HG02981 (cell line): ENCODE data around the gene CFAP299.
A peak's percentile ranks its signal among the peaks of the same experiment; 100 is the strongest.
"Not testable (repeated sequence)": the region's sequence is repeated elsewhere in the genome, so short reads cannot be mapped to it uniquely, and the experiment has no call there.

Source experiments
- ATAC-seq: cut with Tn5 transposase; IDR thresholded peaks from one replicate; pipeline ENCODE4 v1.9.1; 2021; ENCODE audit warnings: mild to moderate bottlenecking, moderate library complexity; ENCODE audit not compliant: unreplicated experiment

The CFAP299 gene

DNA sequence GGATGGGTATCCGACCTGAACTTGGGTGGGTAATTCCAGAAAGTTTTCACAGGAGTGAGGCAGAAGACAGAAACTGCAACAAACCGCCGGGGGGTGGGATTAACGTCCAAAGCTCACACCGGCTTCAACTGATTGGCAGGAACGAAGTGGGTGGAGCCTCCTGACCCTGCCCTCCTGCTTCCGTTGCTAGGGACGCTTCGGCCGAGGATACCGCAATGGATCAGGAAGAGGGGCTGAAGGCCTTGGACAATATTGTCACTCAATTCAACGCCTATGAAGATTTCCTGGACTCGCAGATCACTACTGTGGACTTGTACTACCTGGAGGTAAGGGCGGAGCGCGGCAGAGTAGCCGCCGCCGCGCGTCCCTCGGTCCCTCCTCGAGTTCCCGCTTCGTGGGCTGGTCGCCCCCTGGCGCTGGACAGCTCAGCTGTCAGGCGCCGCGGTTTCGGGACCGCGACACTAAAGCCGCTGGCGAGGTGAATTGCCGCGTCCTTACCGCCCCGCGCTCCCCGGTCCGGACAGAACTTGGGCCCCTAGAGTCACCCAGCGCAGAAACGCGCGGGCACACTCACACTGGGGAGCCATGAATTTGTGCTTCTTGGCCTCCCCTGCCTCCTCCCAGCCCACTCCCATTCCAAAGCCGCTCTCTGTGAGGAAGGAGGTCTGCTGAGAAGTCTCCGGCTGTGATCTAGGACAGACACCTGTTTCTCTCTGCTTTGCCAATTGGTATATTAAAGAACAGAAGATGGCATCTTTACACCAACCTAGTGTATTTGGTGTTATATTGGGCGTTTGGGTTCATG is at the start of gene CFAP299:
Gene CFAP299 (plus strand): TSS at position 177 of the 805 bp plus-strand sequence.
- ATAC-seq, result peak; percentile 97

DNA sequence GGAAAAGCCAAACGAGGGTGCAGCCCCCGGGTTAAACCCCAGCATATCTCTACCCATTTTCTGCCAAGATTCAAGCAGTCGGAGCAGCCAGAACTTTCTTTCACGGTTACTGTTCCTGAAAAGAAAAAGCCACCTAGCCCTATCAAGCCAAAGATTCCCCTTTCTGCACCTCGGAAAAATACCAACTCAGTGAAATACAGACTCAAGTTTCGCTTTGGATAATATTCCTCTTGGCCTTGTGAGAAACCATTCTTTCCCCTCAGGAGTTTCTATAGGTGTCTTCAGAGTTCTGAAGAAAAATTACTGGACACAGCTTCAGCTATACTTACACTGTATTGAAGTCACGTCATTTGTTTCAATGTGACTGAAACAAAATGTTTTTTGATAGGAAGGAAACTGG is 49.1 kb upstream of the CFAP299 start:
- no peak for ATAC-seq

DNA sequence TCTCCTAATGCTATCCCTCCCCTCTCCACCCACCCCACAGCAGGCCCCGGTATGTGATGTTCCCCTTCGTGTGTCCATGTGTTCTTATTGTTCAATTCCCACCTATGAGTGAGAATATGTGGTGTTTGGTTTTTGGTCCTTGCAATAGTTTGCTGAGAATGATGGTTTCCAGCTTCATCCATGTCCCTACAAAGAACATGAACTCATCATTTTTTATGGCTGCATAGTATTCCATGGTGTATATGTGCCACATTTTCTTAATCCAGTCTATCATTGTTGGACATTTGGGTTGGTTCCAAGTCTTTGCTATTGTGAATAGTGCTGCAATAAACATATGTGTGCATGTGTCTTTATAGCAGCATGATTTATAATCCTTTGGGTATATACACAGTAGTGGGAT is 44.9 kb upstream of the CFAP299 start:
- ATAC-seq, result not testable (repeated sequence)

DNA sequence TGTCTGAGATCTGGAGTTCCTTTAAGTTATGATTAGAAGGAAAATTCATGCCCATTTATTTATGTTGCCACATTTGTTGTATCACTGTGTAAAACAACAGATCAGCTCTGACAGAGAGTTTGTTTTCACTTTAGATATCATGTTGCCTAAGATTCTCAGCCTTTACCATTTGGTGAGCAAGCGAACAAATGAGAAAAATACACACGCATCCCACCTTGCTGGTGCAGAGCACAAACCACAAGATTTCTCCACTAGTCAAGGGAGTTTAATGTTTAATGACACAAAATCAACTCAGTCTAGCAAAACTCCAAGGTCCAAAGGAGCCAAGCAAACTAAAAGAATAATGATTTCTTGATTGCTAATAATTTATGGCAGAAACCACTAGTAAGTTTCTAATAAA is 41.3 kb upstream of the CFAP299 start:
- no peak for ATAC-seq

DNA sequence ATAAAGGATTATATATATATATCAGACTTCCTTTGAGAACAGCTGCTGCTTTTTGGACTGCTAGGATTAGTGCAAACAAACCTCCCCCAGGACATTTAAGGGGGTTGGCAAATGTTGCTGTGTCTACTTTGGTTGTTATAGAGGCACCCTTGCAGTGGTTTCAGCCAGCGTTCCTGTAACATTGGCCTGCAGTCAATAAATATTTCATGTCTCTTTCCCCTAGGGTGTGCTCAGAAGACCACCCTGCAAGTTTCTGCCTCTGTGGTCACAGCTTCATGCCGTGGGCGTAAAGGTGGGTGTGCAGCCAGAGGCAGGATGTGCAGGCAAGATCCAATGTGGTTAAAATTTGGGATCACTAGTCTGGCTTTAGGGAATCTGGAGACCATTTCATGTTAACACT is 40.2 kb upstream of the CFAP299 start:
- no peak for ATAC-seq

DNA sequence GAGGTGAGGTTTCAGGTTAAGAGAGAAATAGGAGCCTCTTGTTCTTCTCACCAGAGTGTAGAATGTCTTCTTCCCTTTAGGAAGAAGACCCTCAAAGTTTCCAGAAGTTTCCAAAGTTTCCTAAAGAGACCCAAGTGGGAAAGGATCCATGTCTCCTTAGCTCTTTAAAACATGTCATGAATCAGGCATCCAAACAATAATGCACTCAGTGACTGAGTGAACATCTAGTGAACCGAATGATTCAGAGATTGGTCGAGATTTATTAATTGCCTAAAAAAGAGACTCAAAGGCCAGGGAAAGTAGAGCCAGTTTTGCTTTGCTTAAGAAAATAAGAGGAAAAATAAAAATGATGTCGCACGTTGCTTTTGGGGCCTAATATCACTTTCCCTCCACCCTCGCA is 39.7 kb upstream of the CFAP299 start:
- ATAC-seq, result no peak

DNA sequence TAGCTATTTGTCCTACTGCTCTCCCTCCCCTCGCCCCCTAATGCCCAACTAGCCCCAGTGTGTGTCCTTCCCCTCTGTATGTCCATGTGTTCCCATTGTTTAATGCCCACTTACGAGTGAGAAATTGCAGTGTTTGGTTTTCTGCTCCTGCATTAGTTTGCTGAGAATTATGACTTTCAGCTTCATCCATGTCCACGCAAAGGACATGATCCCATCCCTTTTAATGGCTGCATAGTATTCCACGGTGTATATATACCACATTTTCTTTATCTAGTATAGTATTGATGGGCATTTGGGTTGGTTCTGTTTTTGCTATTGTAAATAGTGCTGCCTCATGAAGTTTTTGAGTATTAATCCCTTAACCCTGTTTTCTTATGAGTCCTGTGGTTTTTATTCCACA is 33.6 kb upstream of the CFAP299 start:
- no peak for ATAC-seq

DNA sequence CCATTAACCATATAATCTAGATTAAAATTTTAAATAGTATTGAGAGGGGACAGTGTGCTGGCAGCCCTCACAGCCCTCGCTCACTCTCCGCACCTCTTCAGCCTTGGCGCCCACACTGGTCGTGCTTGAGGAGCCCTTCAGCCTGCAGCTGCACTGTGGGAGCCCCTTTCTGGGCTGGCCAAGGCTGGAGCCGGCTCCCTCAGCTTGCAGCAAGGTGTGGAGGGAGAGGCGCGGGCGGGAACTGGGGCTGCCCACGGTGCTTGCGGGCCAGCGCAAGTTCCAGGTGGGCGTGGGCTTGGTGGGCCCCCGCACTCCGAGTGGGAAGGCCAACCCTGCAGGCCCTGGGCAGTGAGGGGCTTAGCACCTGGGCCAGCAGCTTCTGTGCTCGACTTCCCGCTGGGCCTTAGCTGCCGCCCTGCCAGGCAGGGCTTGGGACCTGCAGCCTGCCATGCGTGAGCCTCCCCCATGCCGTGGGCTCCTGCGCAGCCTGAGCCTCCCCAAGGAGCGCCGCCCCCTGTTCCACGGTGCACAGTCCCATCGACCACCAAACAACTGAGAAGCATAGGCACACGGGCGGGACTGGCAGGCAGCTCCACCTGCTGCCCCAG is 32.8 kb upstream of the CFAP299 start:
- no peak for ATAC-seq

DNA sequence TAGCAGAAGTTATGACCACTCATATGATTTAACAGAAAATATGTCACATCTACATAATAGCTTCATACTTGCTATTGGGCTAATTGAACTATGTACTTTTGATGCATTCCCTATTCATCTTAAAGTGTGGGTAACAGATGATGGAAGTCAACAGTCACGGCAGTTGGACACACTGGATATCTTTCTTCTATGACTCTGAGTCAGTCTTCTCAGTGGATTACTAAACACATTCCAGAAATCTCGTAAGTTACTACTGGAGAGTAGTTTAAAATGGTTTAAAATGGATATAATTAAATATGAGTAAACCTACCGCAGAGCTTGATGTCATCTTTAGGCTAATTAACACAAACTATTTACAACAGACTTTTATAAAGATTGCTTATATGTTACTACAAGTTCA is 30.1 kb upstream of the CFAP299 start:
- ATAC-seq, result no peak

DNA sequence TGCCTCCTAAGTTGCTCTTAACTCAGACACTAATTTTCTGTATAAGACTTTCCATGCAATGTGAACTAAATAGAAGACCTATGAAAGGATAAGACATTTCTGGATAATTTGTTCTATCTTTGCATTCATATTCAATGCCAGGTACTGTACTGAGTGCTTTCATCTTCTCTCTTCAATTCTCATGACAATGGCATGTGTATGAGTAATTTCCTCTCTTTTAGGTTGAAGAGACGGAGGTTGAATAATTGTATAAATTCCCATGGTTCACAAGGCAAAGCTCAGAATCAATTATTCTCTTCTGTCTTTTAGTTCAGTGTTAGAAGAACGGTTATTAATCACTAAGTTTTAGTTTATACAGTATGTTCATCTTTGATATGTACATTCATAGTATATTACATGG is 29.3 kb upstream of the CFAP299 start:
- ATAC-seq, result no peak

DNA sequence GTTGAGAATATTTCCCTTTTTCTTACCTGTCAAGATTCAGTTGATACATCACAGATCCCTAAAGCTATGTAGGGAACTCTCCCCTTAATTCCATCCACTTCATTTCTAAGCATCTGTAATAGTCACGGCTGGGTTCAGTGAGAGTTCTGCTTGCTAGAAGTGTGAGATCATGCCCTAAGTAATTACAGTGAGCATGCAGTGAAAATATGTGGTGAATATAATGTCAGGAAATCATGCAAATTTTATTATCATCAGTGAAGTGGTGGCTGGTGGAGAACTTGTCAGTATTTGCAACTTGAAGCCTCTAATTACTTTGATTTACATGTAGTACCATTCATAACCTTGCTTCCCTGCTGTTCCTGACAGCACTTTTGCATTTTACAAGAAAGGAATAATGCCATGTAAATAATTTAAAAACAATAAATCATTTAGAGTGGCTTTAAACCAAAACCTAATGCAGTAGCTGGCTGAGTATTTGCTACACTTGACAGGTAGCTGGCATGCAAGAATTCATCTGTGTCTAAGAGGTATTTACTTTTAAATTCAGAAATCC is 28.3 kb upstream of the CFAP299 start:
- no peak for ATAC-seq

DNA sequence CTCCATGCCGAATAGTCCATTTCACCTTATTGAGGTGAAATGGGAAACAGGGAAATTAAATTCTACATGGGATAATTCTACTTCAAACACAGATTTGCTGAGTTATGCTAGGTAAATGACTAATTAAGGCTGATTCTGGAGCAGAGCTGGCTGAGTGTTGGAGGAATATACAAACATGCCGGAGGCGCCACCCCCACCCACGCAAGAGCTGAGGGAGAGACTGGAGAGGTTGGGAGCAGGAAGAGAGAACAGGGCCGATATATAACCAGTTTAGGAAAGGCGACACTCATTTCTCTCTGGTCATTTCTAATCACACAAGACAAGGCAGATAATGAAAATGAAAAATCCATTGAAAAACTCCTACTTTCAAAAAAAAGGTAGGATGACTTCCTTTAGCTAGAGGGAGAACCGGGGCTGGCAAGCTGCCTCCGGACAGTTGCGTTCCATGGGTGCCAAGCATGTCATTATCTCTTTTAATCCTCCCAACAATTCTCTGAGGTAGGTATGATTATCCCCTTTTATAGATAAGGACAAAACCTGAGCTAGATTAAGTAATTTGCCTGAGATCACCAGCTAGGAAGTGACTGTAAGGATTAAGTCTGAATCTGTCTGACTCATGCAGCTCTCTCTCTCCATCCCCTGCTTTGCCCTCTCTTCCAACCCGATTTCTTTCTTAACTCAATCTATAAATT is 27.6 kb upstream of the CFAP299 start:
- ATAC-seq, result no peak

DNA sequence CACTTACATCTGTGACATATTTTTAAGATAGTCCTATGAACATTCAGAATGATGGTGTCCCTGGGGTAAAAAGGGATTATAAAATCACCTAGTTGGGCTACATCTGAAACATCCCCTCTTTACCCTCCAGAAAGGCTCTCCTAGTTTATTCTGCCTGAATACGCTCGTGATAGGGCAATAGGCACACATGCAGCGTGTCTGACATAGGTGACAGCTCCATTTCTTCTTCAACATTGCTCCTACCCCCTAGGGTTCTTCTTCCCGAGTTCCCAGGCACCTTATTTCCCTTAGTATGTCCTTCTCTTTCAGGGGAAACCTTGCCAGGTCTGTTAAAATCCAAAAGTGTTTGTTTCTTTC is 27.1 kb upstream of the CFAP299 start:
- ATAC-seq, result no peak

DNA sequence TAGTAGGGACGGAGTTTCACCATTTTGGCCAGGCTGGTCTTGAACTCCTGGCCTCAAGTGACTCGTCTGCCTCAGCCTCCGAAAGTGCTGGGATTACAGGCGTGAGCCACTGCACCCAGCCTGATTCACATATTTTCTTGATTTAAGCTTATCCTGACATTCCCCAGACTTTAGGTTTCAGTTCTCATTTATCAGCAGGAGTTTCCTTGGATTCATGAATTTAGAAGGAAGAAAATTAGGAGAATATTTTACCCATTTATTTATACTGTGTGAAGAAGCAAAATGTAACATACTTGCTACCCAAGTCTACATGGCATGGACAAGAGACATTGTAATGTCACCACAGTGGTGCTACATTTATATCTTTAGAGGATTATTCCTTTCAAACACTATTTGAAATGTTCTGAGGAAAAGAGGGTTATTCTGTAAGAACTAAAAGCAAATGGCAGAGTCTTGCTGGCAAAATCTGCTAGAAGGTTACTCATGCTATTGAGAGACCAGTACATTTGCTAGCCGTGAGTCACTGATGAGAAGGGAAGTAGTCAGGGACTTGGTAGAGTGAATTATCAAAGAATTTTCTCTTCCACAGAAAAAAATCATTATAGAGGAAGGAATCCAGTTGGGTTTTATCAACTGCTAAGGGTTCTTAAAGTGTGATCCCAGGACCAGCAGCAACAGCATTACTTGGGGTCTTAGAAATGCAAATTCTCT is 26.1 kb upstream of the CFAP299 start:
- no peak for ATAC-seq

DNA sequence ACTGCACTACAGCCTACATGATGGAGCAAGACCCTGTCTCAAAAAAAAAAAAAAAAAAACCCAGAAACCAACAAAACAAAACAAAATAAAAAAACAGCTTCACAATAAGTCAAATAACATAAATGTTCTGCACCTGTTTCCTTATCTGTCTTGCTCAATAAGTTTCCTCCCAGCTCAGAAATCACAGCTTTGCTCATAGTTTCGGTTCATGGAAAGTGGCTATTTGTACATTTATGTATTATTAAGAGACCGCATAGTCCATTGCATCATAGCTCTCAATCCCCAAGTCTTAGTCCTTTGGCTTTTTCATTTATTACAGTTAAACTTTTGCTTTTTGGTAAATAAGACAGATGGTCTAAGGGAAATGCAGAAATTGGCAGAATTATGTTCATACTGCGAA is 24.4 kb upstream of the CFAP299 start:
- ATAC-seq, result no peak

DNA sequence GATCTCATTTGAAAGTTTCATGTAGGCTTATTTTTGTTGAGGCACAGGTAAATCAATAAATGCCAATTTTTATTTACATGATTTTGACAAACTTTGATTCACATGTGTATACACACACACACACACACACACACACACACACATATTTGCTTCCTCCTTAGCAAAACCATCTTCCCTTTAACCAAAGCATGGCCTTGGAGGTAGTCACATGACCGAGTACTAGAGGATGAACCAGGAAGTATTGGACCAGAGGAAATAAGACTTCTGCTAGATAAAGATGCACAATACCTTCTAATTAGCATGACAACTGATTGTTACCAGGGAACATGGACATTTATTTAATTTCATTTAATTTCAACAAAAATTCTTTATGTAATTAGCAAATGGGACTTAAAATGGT is 23.4 kb upstream of the CFAP299 start:
- ATAC-seq, result no peak

DNA sequence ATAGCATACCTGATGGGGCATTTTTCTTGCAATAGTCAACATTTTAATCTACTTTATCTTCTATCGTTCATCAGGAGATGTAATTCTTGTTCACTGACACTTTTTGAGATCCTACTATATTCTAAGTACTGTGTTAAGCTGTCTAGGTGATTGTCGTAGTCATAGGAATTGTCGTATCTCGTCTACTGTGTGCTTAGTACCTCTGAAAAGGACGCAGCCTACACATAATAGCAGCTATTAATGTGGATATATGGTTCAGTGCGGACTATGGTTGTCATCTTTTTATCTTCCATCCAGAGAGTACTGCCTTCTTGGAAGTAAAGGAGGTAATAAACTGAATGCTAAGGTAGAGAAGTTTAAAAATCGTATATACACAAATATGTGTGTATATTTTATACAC is 21.9 kb upstream of the CFAP299 start:
- no peak for ATAC-seq

DNA sequence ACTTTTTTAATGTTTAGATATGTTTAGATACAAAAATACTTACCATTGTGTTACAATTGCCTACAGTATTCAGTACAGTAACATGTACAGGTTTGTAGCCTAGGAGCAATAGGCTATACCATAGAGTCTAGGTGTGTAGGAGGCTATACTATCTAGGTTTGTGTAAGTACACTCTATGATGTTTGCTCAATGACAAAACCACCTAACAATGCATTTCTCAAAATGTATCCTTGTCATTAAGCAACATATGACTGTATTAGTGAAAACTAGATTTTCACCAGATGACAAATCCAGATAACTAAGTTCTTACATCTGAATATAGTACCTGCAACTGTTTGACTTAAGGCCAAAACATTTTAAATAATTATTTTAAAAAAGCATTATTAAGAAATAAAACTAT is 19.7 kb upstream of the CFAP299 start:
- not testable (repeated sequence) for ATAC-seq

DNA sequence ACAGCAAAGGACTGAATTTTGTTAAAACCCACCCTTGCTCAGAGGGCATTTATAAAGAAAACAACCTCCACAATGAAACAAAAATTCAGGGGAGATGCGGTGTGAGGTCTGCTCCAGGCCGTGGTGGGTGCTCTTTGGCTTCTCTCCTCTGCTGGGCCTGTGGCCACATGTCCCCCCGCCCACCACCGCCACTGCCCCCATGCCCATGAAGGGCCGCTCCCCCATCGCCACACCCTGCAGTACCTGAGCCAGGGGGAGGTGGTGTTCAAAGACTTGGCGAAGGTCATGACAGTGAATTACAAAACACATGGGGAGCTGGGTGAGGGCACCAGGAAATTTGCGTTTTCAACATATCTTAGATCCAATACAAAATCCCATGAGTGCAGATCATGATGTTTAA is 14.2 kb upstream of the CFAP299 start:
- no peak for ATAC-seq

DNA sequence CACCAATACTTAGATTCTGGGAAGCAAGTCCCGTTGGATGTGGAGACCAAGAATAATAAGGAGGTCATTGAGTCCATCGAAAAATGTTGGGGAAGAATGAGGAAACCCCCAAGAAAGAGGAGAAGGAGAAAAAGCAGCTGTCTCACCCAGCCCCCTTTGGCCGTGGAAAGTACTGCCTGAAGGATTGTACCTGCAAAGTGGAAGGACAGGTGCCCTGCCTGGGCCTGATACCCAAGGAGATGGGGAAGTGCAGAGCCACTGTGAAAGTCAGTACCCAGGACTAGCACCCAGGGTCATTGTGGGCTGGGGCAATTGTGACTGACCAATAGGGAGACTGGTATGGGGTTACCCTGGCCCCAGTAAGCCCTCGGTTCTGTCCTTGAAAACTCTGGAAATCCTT is 13.8 kb upstream of the CFAP299 start:
- no peak for ATAC-seq

DNA sequence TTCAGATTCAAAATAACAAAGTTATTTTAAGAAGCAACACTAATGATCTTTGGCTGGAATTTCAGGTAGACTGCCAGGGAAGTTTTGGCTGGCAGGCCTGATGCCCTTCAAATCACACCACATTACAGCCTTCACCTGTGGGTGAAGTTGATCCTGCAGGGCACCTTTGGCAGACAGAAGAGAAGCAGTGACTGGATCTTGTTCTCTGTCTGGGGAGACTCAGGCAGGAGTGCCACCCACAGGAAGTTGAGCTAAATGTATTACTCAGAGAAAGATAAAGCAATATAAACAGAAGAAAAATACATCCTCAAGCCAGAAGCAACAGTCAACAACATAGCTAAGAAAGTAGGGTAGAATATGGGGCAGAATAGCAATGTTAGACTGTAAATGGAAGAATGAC is 12.8 kb upstream of the CFAP299 start:
- ATAC-seq, result no peak
